BLaER1 (cell line): Measurements from ENCODE around the gene USP53.
"Not testable (repeated sequence)": the region's sequence is repeated elsewhere in the genome, so short reads cannot be mapped to it uniquely, and the experiment has no call there.

Experiments
- H3K27ac ChIP-seq: shearing (Covaris generic); formaldehyde crosslinking; 2 replicates; pipeline ENCODE4 v1.8.1; 2022
- H3K27me3 ChIP-seq: shearing (Covaris generic); formaldehyde crosslinking; 2 replicates; pipeline ENCODE4 v1.8.1; 2022
- H3K36me3 ChIP-seq: shearing (Covaris generic); formaldehyde crosslinking; 2 replicates; pipeline ENCODE4 v1.8.1; 2022
- H3K4me1 ChIP-seq: shearing (Covaris generic); formaldehyde crosslinking; 2 replicates; pipeline ENCODE4 v1.8.1; 2022
- H3K4me2 ChIP-seq: shearing (Covaris generic); formaldehyde crosslinking; 2 replicates; pipeline ENCODE4 v1.8.1; 2022
- H3K4me3 ChIP-seq: shearing (Covaris generic); formaldehyde crosslinking; 2 replicates; pipeline ENCODE4 v1.8.1; 2022
- H3K9ac ChIP-seq: shearing (Covaris generic); formaldehyde crosslinking; 2 replicates; pipeline ENCODE4 v1.8.1; 2022
- H3K9me3 ChIP-seq: shearing (Covaris generic); formaldehyde crosslinking; 2 replicates; pipeline ENCODE4 v1.8.1; 2022
- H4K20me1 ChIP-seq: shearing (Covaris generic); formaldehyde crosslinking; 2 replicates; pipeline ENCODE4 v1.8.1; 2022
- Cebpa-rat ChIP-seq: shearing (Covaris generic); IDR thresholded peaks from 2 replicates; pipeline ENCODE4 v1.8.1; 2022

USP53 gene

DNA sequence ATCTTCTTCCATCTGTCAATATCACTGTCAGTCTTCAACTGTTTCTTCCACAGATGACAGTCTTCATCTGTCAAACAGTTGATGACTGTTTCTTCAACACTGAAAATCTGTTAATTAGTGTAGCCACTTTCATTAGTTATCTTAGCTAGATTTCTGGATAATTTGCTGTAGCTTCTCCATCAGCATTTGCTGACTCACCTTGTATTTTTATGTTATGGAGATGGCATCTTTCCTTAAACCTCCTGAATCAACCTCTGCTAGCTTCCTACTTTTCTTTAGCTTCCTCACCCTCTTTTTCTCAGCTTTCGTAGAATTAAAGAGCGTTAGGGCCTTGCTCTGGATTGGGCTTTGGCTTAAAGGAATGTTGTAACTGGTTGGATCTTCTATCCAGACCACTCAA lies 25.1 kb downstream of the USP53 start:
- H3K9me3 ChIP-seq, result no peaks in the 10 kb centered on the region
- TF ChIP-seq Cebpa-rat, result no peak
- H3K27ac ChIP-seq, result no peak overlapping the region
- H3K36me3 ChIP-seq, result peaks cover 22% of the 10 kb centered on the region
- no peak overlapping the region for H3K9ac ChIP-seq
- H3K4me1 ChIP-seq, result peaks cover 10% of the 10 kb centered on the region
- no peak overlapping the region for H3K4me3 ChIP-seq
- H3K4me2 ChIP-seq, result no peak overlapping the region
- no peaks in the 10 kb centered on the region for H3K27me3 ChIP-seq
- no peaks in the 10 kb centered on the region for H4K20me1 ChIP-seq

DNA sequence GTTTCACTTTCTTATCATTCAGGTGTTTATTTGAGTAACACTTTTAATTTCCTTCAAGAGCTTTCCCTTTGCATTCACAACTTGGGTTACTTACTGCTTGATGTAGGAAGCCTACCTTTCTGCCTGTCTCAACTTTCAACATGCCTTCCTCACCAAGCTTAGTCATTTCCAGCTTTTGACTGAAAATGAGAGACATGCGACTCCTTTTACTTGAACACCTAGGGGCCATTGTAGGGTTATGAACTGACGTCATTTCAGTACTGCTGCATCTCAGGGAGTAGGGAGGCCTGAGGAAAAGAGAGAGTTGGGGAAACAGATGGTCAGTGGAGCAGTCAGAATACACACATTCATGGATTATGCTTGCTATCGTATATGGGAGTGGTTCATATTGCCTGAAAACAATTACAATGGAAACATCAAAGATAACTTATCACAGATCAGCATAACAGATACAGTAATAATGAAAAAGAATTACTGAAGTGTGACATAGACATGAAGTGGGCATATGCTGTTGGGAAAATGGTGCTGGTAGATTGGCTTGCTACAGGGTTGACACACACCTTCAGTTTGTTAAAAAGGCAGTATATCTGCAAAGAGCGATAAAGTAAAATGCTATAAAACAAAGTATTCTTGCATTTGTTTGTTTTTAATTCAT lies 25.7 kb downstream of the USP53 start:
- Histone ChIP-seq H4K20me1 (no peaks in the 10 kb centered on the region), H3K27me3 (no peaks in the 10 kb centered on the region), H3K36me3 (peaks cover 22% of the 10 kb centered on the region), H3K27ac (no peak overlapping the region), H3K9ac (no peak overlapping the region), H3K9me3 (no peaks in the 10 kb centered on the region), H3K4me1 (peaks cover 9% of the 10 kb centered on the region), H3K4me2 (no peak overlapping the region), H3K4me3 (no peak overlapping the region)
- no peak for TF ChIP-seq Cebpa-rat

DNA sequence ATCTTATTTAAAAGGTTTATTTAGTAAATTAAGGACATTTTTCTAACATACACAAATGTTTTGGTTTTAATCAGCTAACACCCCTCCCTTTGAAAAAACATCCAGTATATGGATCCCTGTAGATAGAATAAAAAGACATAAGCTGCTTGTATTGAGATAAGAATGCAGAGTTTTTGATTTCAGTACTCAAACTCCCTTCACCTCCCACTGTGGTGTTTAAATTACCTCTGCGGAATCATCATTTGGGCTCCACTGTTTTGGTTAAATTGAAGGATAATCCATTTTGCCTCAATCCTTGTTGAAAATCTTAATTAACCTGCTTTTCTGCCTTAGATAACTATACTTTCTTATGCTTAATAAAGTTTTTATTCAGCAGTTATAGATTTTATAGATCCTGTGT lies 27.6 kb downstream of the USP53 start:
- no peaks in the 10 kb centered on the region for H3K9me3 ChIP-seq
- no peak for TF ChIP-seq Cebpa-rat
- H3K4me2 ChIP-seq, result no peak overlapping the region
- no peaks in the 10 kb centered on the region for H3K27me3 ChIP-seq
- no peak overlapping the region for H3K9ac ChIP-seq
- no peak overlapping the region for H3K4me3 ChIP-seq
- H3K36me3 ChIP-seq, result peaks cover 16% of the 10 kb centered on the region
- no peak overlapping the region for H3K27ac ChIP-seq
- H4K20me1 ChIP-seq, result no peaks in the 10 kb centered on the region
- peaks cover 11% of the 10 kb centered on the region for H3K4me1 ChIP-seq

DNA sequence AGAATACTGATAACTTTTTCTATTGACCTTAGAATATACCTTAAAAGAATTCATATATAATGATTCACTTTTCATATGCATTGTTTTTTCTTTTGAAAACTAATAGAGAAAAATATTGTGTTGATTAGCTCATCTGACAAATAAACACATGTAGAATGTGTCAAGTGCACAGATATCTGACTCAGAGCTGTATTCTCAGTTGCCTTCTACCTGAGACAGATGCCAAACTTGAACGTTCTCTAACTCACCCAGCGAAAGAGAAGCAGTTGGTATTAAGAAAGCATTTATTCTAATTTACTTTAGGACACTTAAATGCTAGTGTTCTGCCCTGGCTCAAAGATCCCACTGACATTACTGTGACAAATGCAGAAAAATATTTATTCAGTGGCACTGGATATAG lies 28.1 kb downstream of the USP53 start:
- H3K9ac ChIP-seq, result no peak overlapping the region

DNA sequence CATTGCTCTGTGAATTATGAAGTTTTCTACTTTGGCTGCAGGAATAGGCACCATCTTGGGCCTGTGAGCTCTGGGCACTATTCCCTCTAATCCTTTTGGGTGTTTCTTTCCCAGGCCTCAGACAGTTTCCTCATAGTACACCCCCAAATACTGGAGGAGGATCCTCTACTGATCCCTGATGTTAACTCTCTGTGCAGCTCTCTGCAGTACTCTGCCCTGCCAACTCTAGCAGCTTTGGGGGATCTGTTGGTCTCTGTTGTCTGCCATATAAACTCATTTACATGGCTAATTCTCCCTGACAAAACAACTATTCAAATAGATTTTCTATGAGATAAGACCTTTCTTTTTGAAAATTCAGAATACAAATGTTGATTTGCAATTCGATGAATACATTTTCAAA lies 29.9 kb downstream of the USP53 start:
- Histone ChIP-seq H3K4me2 (no peak overlapping the region), H3K4me3 (no peak overlapping the region), H3K9ac (no peak overlapping the region), H3K9me3 (no peaks in the 10 kb centered on the region), H3K36me3 (peaks cover 14% of the 10 kb centered on the region), H3K27ac (no peak overlapping the region), H3K27me3 (no peaks in the 10 kb centered on the region), H4K20me1 (no peaks in the 10 kb centered on the region), H3K4me1 (peaks cover 11% of the 10 kb centered on the region)
- no peak for TF ChIP-seq Cebpa-rat

More for the DNA sequence above, 28.1 kb downstream of the USP53 start:
- Histone ChIP-seq H3K36me3 (peaks cover 12% of the 10 kb centered on the region), H3K27ac (no peak overlapping the region), H3K4me1 (peaks cover 11% of the 10 kb centered on the region), H4K20me1 (no peaks in the 10 kb centered on the region), H3K9me3 (no peaks in the 10 kb centered on the region), H3K4me2 (no peak overlapping the region), H3K27me3 (no peaks in the 10 kb centered on the region), H3K4me3 (no peak overlapping the region)
- TF ChIP-seq Cebpa-rat, result no peak

DNA sequence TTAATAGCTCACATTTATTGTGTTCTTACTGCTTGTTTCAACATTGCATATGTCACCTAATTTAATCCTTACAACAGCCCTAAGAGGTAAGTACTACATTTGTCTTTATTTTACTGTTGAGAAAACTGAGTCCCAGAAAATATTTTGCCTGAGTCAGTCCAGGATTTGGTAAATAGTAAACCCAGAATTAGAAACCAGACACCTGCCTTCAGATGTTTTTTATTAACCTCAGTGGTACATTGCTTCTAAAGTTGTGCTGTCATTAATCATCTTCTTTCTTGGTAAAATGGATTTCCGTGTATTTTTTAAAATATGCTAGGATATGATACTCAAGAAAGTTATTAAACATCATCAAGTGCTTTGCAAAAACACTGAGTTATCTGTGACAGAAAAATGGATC lies 31.4 kb downstream of the USP53 start:
- Histone ChIP-seq H3K4me2 (no peak overlapping the region), H3K9me3 (no peaks in the 10 kb centered on the region), H3K36me3 (peaks cover 18% of the 10 kb centered on the region), H3K4me3 (no peak overlapping the region), H3K27me3 (no peaks in the 10 kb centered on the region), H3K4me1 (peaks cover 11% of the 10 kb centered on the region), H4K20me1 (no peaks in the 10 kb centered on the region), H3K27ac (no peak overlapping the region), H3K9ac (no peak overlapping the region)
- TF ChIP-seq Cebpa-rat, result no peak

DNA sequence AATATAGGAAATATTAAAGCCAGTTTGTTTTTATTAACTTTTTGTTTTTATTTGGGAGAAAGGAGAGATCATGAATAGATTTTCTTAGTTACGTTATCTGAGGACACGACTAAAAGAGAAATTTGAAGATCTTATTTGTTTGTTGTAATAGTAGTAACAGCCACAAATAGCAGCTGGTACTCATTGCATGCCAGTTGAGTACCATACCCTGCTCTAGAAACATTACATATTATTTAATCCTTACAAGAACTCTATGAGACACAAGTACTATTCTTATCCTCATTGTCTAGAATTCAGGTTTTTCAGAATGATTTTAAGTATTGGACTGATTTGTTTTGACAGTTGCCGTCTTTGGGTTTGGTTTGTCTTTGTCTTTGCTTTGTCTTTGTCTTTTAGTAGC lies 31.8 kb downstream of the USP53 start:
- no peak overlapping the region for H3K27ac ChIP-seq
- peaks cover 23% of the 10 kb centered on the region for H3K36me3 ChIP-seq
- H3K4me2 ChIP-seq, result peak overlapping the region; percentile 44; the same call in 1 of the 2 replicates
- H4K20me1 ChIP-seq, result no peaks in the 10 kb centered on the region
- H3K4me1 ChIP-seq, result peaks cover 11% of the 10 kb centered on the region
- no peak for TF ChIP-seq Cebpa-rat
- no peak overlapping the region for H3K9ac ChIP-seq
- no peaks in the 10 kb centered on the region for H3K9me3 ChIP-seq
- H3K4me3 ChIP-seq, result no peak overlapping the region
- H3K27me3 ChIP-seq, result no peaks in the 10 kb centered on the region

DNA sequence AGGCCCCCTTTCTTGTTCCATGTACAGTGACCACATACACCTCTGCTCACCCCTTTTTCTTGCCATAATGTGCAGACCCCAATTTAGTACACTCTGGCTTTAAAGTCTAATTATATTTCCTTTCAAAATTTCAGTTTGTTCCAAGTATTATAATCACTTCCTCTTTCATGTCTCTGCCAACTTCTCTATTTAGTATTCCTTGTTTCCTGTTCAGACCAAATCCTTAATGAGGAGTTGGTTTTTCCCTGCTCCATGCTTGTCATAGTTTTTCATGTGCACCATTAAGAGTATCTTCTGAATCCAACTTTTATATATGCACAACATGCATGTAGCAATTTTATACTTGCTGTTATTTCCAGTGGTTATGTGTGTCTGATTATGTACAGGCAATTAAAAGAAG lies 32.3 kb downstream of the USP53 start:
- Histone ChIP-seq H3K36me3 (peaks cover 24% of the 10 kb centered on the region), H3K27ac (no peak overlapping the region), H3K4me3 (no peak overlapping the region), H3K4me2 (peak overlapping the region; percentile 44; the same call in 1 of the 2 replicates), H3K27me3 (no peaks in the 10 kb centered on the region), H3K9ac (no peak overlapping the region), H4K20me1 (no peaks in the 10 kb centered on the region), H3K9me3 (no peaks in the 10 kb centered on the region), H3K4me1 (peaks cover 11% of the 10 kb centered on the region)
- no peak for TF ChIP-seq Cebpa-rat

DNA sequence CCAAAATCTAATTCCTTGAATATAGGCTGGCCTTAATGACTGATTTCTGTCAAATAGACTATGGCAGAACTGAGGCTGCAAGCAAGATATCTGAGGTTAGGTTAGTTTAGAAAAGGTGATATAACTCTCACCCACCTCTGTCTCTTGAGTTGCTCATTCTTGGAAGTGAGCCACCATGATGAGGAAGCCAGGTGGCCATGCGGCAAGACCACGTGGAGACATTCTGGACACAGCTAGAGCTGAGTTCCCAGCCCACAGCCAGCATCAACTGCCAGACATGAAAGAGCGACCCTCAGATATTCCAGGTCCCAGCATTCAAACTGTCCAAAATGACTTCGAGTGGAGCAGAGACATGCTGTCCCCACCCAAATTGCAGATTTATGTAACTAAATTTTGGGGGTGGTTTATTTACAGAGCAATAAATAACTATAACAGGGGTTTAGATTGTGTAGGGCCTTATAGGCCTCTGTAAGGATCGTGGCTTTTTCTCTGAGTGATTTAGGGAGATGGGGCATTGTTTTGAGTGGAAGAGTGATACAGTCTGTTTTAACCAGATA lies 33.7 kb downstream of the USP53 start:
- H3K4me3 ChIP-seq, result no peak overlapping the region
- H3K27me3 ChIP-seq, result no peaks in the 10 kb centered on the region
- peaks cover 3% of the 10 kb centered on the region; the same call in 1 of the 2 replicates for H3K9me3 ChIP-seq
- H3K27ac ChIP-seq, result no peak overlapping the region
- H3K36me3 ChIP-seq, result peaks cover 26% of the 10 kb centered on the region
- no peak overlapping the region for H3K4me2 ChIP-seq
- no peak overlapping the region for H3K9ac ChIP-seq
- no peak for TF ChIP-seq Cebpa-rat
- peaks cover 11% of the 10 kb centered on the region for H3K4me1 ChIP-seq
- no peaks in the 10 kb centered on the region for H4K20me1 ChIP-seq

DNA sequence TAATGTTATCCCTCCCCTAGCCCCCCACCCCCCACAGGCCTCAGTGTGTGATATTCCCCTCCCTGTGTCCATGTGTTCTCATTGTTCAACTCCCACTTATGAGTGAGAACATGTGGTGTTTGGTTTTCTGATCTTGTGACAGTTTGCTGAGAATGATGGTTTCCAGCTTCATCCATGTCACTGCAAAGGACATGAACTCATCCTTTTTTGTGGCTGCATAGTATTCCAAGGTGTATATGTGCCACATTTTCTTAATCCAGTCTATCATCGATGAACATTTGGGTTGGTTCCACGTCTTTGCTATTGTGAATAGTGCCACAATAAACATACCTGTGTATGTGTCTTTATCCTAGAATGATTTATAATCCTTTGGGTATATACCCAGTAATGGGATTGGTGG lies 38.5 kb downstream of the USP53 start:
- H3K27ac ChIP-seq, H3K4me3 ChIP-seq, H4K20me1 ChIP-seq, H3K9ac ChIP-seq, H3K27me3 ChIP-seq, H3K4me2 ChIP-seq, H3K4me1 ChIP-seq: not testable (repeated sequence)
- peaks cover 58% of the 10 kb centered on the region for H3K36me3 ChIP-seq
- peaks cover 21% of the 10 kb centered on the region for H3K9me3 ChIP-seq

DNA sequence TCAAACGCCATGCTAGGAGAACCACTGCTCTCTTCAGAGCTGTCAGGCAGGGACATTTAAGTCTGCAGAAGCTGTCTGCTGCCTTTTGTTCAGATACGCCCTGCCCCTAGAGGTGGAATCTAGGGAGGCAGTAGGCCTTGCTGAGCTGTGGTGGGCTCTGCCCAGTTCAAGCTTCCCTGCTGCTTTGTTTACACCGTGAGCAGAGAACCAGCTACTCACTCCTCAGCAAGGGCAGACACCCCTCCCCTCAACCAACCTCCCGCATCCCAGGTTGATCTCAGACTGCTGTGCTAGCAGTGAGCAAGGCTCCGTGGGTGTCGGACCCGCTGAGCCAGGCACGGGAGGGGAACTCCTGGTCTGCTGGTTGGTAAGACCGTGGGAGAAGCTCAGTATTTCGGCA lies 42.7 kb downstream of the USP53 start:
- H4K20me1 ChIP-seq, H3K4me3 ChIP-seq, H3K9ac ChIP-seq, H3K27me3 ChIP-seq, H3K27ac ChIP-seq, H3K4me1 ChIP-seq, H3K4me2 ChIP-seq: not testable (repeated sequence)
- peaks cover 62% of the 10 kb centered on the region for H3K36me3 ChIP-seq
- H3K9me3 ChIP-seq, result peaks cover 21% of the 10 kb centered on the region
